WERI-Rb-1 (cell line): Measurements from ENCODE around the gene TUB.

Source experiments
- DNase-seq: peaks from one replicate; pipeline ENCODE4 v3.0.0-alpha.2; 2020
- H3K27ac ChIP-seq: fragments of 250-450 bp; sonication (Bioruptor Pico); 2 replicates; pipeline ENCODE4 v1.5.1; 2020; ENCODE audit warnings: mild to moderate bottlenecking, moderate library complexity
- H3K27me3 ChIP-seq: fragments of 250-450 bp; sonication (Bioruptor Pico); 2 replicates; pipeline ENCODE4 v1.5.1; 2021; ENCODE audit warnings: mild to moderate bottlenecking, low read depth, moderate library complexity; ENCODE audit not compliant: insufficient read depth, severe bottlenecking
- H3K36me3 ChIP-seq: fragments of 250-450 bp; sonication (Bioruptor Pico); 2 replicates; pipeline ENCODE4 v1.5.1; 2020; ENCODE audit warnings: mild to moderate bottlenecking, moderate library complexity
- H3K4me3 ChIP-seq: 2 replicates; pipeline ENCODE4 v1.5.1; 2011; ENCODE audit warnings: low read depth, mild to moderate bottlenecking, control low read depth, low read length
- H3K9me3 ChIP-seq: fragments of 250-450 bp; sonication (Bioruptor Pico); 2 replicates; pipeline ENCODE4 v1.5.1; 2021; ENCODE audit warnings: mild to moderate bottlenecking, moderate library complexity; ENCODE audit not compliant: severe bottlenecking
- TF ChIP-seq, protein P1 (sequence below): IDR thresholded peaks from 2 replicates; pipeline ENCODE4 v1.5.1; 2011; ENCODE audit warnings: low read depth, mild to moderate bottlenecking, control low read depth, inconsistent platforms, low read length

TUB gene

GRCh38 chr11:8127447-8127846 lies 46.4 kb downstream of the TUB start:
- Histone ChIP-seq H3K27me3 (no peaks in the 10 kb centered on the region), H3K4me3 (no peak overlapping the region), H3K27ac (no peak overlapping the region), H3K9me3 (no peaks in the 10 kb centered on the region), H3K36me3 (peaks cover 5% of the 10 kb centered on the region)
- TF ChIP-seq, protein P1, sequence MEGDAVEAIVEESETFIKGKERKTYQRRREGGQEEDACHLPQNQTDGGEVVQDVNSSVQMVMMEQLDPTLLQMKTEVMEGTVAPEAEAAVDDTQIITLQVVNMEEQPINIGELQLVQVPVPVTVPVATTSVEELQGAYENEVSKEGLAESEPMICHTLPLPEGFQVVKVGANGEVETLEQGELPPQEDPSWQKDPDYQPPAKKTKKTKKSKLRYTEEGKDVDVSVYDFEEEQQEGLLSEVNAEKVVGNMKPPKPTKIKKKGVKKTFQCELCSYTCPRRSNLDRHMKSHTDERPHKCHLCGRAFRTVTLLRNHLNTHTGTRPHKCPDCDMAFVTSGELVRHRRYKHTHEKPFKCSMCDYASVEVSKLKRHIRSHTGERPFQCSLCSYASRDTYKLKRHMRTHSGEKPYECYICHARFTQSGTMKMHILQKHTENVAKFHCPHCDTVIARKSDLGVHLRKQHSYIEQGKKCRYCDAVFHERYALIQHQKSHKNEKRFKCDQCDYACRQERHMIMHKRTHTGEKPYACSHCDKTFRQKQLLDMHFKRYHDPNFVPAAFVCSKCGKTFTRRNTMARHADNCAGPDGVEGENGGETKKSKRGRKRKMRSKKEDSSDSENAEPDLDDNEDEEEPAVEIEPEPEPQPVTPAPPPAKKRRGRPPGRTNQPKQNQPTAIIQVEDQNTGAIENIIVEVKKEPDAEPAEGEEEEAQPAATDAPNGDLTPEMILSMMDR: no peak
- DNase-seq: no peak

DNA sequence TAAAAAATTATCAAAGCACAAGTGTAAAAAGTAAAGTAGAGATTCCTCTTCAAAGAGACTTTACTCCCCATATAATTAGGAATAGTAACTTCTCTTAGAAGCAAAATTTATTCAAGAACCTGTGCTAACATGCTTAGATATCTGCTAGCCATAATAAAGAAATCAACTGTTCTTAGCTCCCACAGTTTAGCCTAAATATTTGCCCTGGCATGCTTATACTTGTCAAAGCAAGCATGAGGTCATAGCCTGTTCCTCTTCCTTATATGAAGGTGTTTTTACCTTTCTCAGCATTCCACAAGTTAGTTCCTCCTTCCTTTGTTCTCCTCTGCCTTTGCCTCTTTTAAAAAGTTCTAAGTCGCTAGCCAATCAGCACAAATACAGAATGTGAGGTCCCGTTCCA lies 57.5 kb downstream of the TUB start:
- no peaks in the 10 kb centered on the region for H3K27me3 ChIP-seq
- TF ChIP-seq, protein P1: no peak
- peaks cover 15% of the 10 kb centered on the region for H3K36me3 ChIP-seq
- no peak overlapping the region for H3K4me3 ChIP-seq
- H3K9me3 ChIP-seq: no peaks in the 10 kb centered on the region
- H3K27ac ChIP-seq: no peak overlapping the region
- no peak for DNase-seq

GRCh38 chr11:8149726-8150125 lies 68.7 kb downstream of the TUB start:
- no peaks in the 10 kb centered on the region for H3K36me3 ChIP-seq
- H3K27me3 ChIP-seq: no peaks in the 10 kb centered on the region
- H3K27ac ChIP-seq: no peak overlapping the region
- TF ChIP-seq, protein P1: no peak
- no peaks in the 10 kb centered on the region for H3K9me3 ChIP-seq
- DNase-seq: no peak
- no peak overlapping the region for H3K4me3 ChIP-seq
